SK-N-MC (cell line): Measurements from ENCODE around the gene PPY.
A peak's percentile ranks its signal among the peaks of the same experiment; 100 is the strongest.

Experiments used
- DNase-seq: peaks from one replicate; pipeline ENCODE4 v3.0.0-alpha.2; 2011; ENCODE audit warnings: low read depth, low spot score
- H3K27ac ChIP-seq: fragments of 200-600 bp; sonication (generic); 2 replicates; pipeline ENCODE4 v1.5.1; 2016; ENCODE audit warnings: mixed run types
- H3K36me3 ChIP-seq: fragments of 200-600 bp; sonication (generic); 2 replicates; pipeline ENCODE4 v1.6.1; 2017; ENCODE audit warnings: antibody characterized with exemption, low read length, mixed read lengths; ENCODE audit not compliant: insufficient read depth
- H3K4me3 ChIP-seq: fragments of 200-600 bp; sonication (generic); 2 replicates; pipeline ENCODE4 v1.5.1; 2016
- H3K9ac ChIP-seq: fragments of 200-600 bp; sonication (generic); 2 replicates; pipeline ENCODE4 v1.8.0; 2017; ENCODE audit warnings: mixed run types, mixed read lengths; ENCODE audit not compliant: insufficient read length
- H3K9me3 ChIP-seq: fragments of 200-600 bp; sonication (generic); 2 replicates; pipeline ENCODE4 v1.6.1; 2017; ENCODE audit warnings: low read depth, mild to moderate bottlenecking, antibody characterized with exemption, low read length, moderate library complexity, mixed read lengths
- EZH2 ChIP-seq: fragments of 200-600 bp; sonication (generic); IDR thresholded peaks from one replicate; pipeline ENCODE4 v1.6.1; 2017; ENCODE audit warnings: antibody characterized with exemption
- FOXP2 ChIP-seq: optimal IDR thresholded peaks from 2 replicates; pipeline ENCODE3; 2011; ENCODE audit warnings: mild to moderate bottlenecking, moderate library complexity; ENCODE audit not compliant: insufficient read depth; ENCODE audit errors: extremely low read length, control extremely low read depth
- POLR2AphosphoS5 ChIP-seq: IDR thresholded peaks from 2 replicates; pipeline ENCODE4 v1.6.1; 2012; ENCODE audit warnings: mild to moderate bottlenecking, low read depth, low read length, borderline replicate concordance

Gene PPY

DNA sequence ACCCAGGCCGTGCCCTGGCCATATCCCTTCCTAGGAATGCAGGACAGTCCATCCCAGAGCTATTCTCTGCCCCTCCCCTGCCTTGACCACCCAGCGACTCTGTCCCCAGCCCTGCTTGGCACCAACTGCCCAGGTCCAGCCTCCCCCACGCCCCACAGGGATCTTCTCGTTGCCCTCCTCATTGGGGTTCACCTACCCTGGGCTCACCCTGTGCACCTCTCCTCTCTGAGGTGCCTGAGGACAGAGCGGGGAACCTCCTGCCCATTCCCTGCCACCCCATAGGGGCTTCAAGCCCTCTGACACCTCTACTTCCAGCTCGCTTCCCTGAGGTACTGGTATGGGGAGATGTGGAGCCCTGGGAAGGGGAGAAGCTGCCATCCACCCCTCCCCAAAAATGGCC, 28.7 kb downstream of the PPY start:
- Histone ChIP-seq H3K4me3 (no peak overlapping the region), H3K9me3 (no peaks in the 10 kb centered on the region), H3K27ac (no peak overlapping the region), H3K9ac (no peak overlapping the region), H3K36me3 (no peaks in the 10 kb centered on the region)
- TF ChIP-seq FOXP2 (no peak), EZH2 (no peak), POLR2AphosphoS5 (no peak)
- DNase-seq: no peak

GRCh38 chr17:43912635-43913304, 29.5 kb downstream of the PPY start:
- Histone ChIP-seq H3K36me3 (no peaks in the 10 kb centered on the region), H3K27ac (no peak overlapping the region), H3K4me3 (no peak overlapping the region), H3K9ac (no peak overlapping the region), H3K9me3 (no peaks in the 10 kb centered on the region)
- no peak for DNase-seq
- no peak for TF ChIP-seq FOXP2

DNA sequence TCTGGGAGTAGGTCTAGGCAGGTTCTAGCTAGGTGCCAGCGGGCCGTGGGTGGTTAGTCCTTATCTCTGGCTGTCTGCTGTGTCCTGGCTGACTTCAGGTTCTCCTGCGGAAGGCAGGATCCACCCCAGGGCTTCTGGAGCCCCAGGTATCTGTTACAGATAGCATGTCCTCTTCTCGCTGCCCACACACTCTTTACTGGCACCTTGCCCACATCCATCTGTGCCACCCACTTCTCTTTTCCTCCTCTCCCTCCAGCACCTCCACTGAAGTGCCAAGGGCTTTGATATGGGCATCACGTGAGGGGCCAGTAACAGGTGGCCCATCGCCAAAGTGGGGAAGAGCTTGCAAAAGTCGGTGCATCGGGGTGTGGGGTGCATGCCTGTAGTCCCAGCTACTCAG, 30.4 kb downstream of the PPY start:
- no peaks in the 10 kb centered on the region for H3K9me3 ChIP-seq
- H3K36me3 ChIP-seq: no peaks in the 10 kb centered on the region
- no peak overlapping the region for H3K27ac ChIP-seq
- H3K4me3 ChIP-seq: no peak overlapping the region
- H3K9ac ChIP-seq: no peak overlapping the region
- no peak for DNase-seq
- no peak for TF ChIP-seq FOXP2
- no peak for TF ChIP-seq EZH2
- no peak for TF ChIP-seq POLR2AphosphoS5

DNA sequence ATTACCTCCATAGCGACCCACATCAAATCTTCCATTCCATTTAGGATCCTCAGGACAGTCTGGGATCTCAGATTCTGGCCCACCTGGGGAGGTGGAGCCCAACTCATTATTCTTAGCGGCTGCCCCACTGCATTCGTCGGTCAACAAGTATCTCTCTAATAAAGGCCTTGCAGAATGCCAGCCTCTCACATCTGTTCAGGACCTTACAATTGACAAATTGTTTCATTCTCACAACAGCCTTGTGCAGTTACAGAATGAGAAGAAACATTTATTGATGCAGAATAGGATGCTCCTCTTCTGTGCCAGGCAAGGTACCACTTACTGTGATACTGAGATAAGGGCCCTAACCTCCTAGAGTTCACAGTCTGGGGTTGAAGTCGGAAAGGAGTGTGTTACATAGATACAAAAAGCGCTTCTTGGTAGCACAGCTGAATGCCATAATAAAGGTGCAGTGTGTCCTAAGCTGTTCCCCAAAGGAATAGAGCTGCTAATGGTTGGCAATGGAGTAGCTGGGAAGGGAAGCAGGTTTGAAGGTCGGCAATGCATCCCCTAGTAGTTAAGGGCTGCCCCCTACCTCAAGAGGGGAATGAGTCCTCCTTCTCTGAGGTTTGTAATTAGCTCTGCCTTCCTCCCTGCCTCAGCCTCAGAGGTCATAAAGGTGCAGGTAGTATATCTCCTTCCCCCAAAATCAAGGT, 32.6 kb downstream of the PPY start:
- no peaks in the 10 kb centered on the region for H3K36me3 ChIP-seq
- H3K27ac ChIP-seq: no peak overlapping the region
- TF ChIP-seq POLR2AphosphoS5 (no peak), FOXP2 (no peak), EZH2 (no peak)
- no peak overlapping the region for H3K4me3 ChIP-seq
- DNase-seq: no peak
- no peaks in the 10 kb centered on the region for H3K9me3 ChIP-seq
- no peak overlapping the region for H3K9ac ChIP-seq

- Histone ChIP-seq H3K4me3 (peak overlapping the region; percentile 78), H3K36me3 (no peaks in the 10 kb centered on the region), H3K9ac (no peak overlapping the region), H3K9me3 (no peaks in the 10 kb centered on the region), H3K27ac (no peak overlapping the region)
- no peak for TF ChIP-seq EZH2
- no peak for TF ChIP-seq POLR2AphosphoS5
- TF ChIP-seq FOXP2: no peak
- no peak for DNase-seq
Observed at GRCh38 chr17:43907998-43908721, 34.1 kb downstream of the PPY start.

GRCh38 chr17:43907425-43907981, 34.8 kb downstream of the PPY start, which contains the start of gene MPP2:
Gene MPP2, minus strand, starts transcription at chr17:43907536. Its CDS starts 3,076 bp downstream, at chr17:43904460.
- Histone ChIP-seq H3K27ac (no peak within 1 kb of the TSS), H3K36me3 (no peaks in the 10 kb centered on the region), H3K4me3 (peak within 1 kb of the TSS; percentile 78), H3K9ac (peak within 1 kb of the TSS; percentile 29), H3K9me3 (no peaks in the 10 kb centered on the region)
- no peak for DNase-seq
- no peak for TF ChIP-seq EZH2
- no peak for TF ChIP-seq FOXP2
- TF ChIP-seq POLR2AphosphoS5: no peak

DNA sequence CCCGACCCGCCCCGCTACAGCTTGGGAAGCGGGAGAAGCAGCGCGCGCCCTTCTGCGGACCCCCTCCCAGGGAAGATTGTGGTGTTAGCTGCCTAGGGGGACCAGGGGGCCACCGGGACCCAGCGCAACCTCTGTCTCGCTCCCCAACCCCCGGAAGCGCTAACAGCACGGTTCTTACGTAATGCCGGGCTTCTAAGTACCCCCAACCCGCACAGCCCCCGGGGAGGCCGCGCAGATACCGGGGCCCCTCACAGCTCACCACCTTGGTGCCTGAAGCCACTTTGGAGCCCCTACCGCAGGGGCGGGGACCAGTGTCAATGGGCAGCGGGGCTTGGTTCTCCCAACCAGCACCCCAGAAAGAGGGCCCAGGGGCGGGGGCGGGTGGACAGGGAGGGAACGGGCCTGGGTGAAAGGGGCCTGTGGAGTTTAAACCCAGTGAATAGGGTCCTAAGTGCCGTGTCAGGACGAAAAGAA, 35.3 kb downstream of the PPY start:
- Histone ChIP-seq H3K27ac (no peak overlapping the region), H3K4me3 (peak overlapping the region; percentile 78), H3K9me3 (no peaks in the 10 kb centered on the region), H3K9ac (peak overlapping the region; percentile 29), H3K36me3 (no peaks in the 10 kb centered on the region)
- no peak for DNase-seq
- no peak for TF ChIP-seq FOXP2
- no peak for TF ChIP-seq EZH2
- TF ChIP-seq POLR2AphosphoS5: no peak

DNA sequence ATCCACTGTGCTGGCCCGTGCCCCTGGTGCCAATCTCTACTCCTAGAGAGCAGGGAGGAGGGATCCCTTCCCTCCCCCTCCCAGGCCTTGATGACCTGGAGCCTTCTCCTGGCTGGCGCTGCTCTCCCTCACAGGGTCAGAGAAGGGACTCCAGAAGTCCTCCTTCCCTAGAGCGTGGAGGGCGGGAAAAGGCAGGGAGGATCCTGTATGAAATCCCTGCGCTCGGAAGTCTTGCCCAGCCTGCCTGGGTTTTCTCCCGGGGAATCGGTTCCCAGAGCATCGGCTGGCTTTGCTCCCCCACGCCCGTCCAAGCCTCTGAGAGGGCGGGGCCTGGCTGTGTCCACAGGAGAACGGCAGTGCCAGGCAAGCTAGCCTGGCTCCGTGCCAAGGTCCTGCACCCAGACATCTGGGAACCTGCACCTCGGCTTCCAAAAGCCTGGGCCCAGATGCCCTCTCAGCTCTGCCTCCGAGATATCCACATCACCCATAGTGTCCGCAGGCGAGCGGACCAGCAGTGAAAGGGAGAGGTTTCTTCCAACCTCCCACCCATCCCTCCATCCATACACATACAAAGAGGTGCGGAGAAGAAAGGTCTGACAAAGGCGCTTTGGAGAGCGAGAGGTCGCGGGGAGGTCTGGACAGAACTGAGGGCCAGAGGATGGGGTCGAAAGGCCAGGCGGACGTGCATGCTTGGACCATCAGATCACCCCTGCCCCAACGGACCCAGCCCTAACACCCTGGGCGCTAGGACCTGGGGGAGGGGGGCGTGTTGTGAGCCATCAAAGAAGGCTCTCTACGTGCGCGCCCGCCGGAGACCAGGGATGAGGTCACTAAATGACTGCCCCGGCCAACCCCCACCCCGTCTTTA, 36.1 kb downstream of the PPY start:
- H3K9ac ChIP-seq: no peak overlapping the region
- DNase-seq: no peak
- H3K27ac ChIP-seq: no peak overlapping the region

More for the DNA sequence above, 36.1 kb downstream of the PPY start:
- TF ChIP-seq EZH2 (no peak), FOXP2 (no peak), POLR2AphosphoS5 (no peak)
- Histone ChIP-seq H3K36me3 (no peaks in the 10 kb centered on the region), H3K4me3 (peak overlapping the region; percentile 78), H3K9me3 (no peaks in the 10 kb centered on the region)
